Neutrophil (primary cell): ENCODE measurements around the gene ATP13A4.

Experiments
- H3K27ac ChIP-seq: fragments of 200-600 bp; sonication (generic); 2 replicates; pipeline ENCODE4 v1.5.1; 2016; ENCODE audit warnings: mild to moderate bottlenecking, moderate library complexity
- H3K27me3 ChIP-seq: fragments of 200-600 bp; sonication (generic); 2 replicates; pipeline ENCODE4 v1.6.0; 2016; ENCODE audit warnings: mild to moderate bottlenecking
- H3K36me3 ChIP-seq: fragments of 200-600 bp; sonication (generic); 2 replicates; pipeline ENCODE4 v1.5.1; 2017
- H3K4me1 ChIP-seq, 2 experiments: fragments of 200-600 bp in 1 of 2; sonication (generic) in 1 of 2; 1 replicate in 1 of 2; 2 replicates in 1 of 2; pipeline versions ENCODE4 v1.5.1 to v1.6.1; 2013 to 2016; ENCODE audit warnings: low read depth in 1 of 2, low read length in 1 of 2, mild to moderate bottlenecking in 1 of 2, moderate library complexity in 1 of 2; ENCODE audit not compliant: control insufficient read depth in 1 of 2, insufficient read depth in 1 of 2
- H3K4me3 ChIP-seq, 2 experiments: fragments of 200-600 bp in 1 of 2; sonication (generic) in 1 of 2; 1 replicate in 1 of 2; 2 replicates in 1 of 2; pipeline ENCODE4 v1.5.1; 2013 to 2016; ENCODE audit warnings: low read depth in 1 of 2, low read length in 1 of 2, mild to moderate bottlenecking in 1 of 2, moderate library complexity in 1 of 2
- H3K9me3 ChIP-seq: fragments of 200-600 bp; sonication (generic); 2 replicates; pipeline ENCODE4 v1.5.1; 2016
- TF ChIP-seq, protein P1 (sequence below): fragments of 200-600 bp; sonication (generic); IDR thresholded peaks from 2 replicates; pipeline ENCODE4 v1.5.1; 2016; ENCODE audit warnings: antibody characterized with exemption

Gene ATP13A4

DNA sequence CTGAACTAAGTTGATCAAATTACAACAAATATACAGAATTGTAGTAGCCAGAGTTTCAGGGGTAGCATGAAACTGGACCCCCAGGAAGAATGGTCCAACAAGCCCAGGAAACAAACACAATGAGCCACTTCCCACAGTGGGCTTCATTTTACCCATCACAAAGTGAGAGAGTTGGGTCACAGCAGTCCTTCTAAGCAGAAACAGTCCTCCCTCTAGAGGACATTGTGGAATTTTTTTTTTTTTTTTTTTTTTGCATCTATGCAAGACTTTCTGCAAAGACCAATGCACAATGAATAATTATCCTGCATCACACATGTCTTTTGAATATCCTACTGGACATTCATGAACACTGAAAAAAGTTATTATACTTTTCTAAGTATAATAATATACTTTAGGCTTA lies 102.4 kb downstream of the ATP13A4 start:
- no peak overlapping the region for H3K27ac ChIP-seq
- no peaks in the 10 kb centered on the region for H3K9me3 ChIP-seq
- H3K36me3 ChIP-seq, result no peaks in the 10 kb centered on the region
- no peak overlapping the region for H3K4me3 ChIP-seq
- no peaks in the 10 kb centered on the region for H3K4me1 ChIP-seq
- H3K27me3 ChIP-seq, result peaks cover 3% of the 10 kb centered on the region
- TF ChIP-seq, protein P1, sequence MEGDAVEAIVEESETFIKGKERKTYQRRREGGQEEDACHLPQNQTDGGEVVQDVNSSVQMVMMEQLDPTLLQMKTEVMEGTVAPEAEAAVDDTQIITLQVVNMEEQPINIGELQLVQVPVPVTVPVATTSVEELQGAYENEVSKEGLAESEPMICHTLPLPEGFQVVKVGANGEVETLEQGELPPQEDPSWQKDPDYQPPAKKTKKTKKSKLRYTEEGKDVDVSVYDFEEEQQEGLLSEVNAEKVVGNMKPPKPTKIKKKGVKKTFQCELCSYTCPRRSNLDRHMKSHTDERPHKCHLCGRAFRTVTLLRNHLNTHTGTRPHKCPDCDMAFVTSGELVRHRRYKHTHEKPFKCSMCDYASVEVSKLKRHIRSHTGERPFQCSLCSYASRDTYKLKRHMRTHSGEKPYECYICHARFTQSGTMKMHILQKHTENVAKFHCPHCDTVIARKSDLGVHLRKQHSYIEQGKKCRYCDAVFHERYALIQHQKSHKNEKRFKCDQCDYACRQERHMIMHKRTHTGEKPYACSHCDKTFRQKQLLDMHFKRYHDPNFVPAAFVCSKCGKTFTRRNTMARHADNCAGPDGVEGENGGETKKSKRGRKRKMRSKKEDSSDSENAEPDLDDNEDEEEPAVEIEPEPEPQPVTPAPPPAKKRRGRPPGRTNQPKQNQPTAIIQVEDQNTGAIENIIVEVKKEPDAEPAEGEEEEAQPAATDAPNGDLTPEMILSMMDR, result no peak

DNA sequence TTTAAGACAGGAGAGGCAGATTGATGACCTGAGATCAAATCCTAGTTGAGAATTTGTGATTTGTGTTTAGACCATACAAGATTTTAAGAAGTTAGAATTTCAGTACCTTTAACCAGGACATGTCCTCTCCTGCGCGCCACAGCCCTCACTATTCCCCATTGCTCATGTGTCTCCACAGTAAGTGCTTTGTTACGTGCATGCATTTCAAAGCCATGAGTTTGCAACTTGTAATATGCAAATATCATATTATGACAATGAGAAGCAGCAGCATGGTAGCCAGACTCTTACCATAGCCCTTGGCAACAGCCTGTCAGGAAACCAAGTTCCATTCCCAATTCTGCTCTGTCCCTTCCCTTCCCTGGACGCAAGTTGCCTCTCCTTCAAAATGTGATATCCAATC lies 102.8 kb downstream of the ATP13A4 start:
- TF ChIP-seq, protein P1, result no peak
- H3K36me3 ChIP-seq, result no peaks in the 10 kb centered on the region
- no peaks in the 10 kb centered on the region for H3K27me3 ChIP-seq
- no peak overlapping the region for H3K27ac ChIP-seq
- H3K4me1 ChIP-seq, result no peaks in the 10 kb centered on the region
- no peak overlapping the region for H3K4me3 ChIP-seq
- H3K9me3 ChIP-seq, result no peaks in the 10 kb centered on the region

DNA sequence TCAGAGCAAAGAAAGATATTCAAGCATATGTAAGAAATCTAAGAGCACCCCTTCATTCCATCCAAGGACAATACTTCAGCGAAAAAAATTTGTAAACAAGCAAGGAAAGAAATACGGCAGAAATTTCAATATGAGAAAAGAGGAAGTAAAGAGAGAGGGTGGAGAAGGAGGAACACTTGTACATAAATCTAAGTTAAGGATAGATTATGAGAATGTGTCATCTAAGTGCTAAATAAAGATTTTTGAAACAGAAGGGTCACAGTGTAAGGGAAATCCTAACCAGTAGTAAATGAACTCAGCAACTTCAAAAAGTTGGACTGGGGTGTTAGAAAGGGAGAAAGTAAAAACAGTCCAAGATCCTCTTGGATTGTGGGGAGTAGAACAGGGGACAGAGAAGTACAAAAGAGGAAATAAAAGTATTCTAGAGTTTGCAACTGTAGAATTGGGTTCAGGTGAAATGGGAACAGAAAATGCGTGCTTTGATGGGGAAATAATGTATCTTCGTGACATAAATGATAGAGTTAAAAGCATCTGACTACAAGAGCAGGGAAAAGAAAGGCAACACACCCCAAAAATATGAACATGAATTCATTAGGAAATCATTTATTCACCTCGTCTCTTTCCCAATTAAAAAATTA lies 107.6 kb downstream of the ATP13A4 start:
- H3K9me3 ChIP-seq, result no peaks in the 10 kb centered on the region
- H3K27me3 ChIP-seq, result no peaks in the 10 kb centered on the region
- TF ChIP-seq, protein P1, result no peak
- no peaks in the 10 kb centered on the region for H3K36me3 ChIP-seq
- H3K4me3 ChIP-seq, result no peak overlapping the region
- no peak overlapping the region for H3K27ac ChIP-seq
- no peaks in the 10 kb centered on the region for H3K4me1 ChIP-seq

DNA sequence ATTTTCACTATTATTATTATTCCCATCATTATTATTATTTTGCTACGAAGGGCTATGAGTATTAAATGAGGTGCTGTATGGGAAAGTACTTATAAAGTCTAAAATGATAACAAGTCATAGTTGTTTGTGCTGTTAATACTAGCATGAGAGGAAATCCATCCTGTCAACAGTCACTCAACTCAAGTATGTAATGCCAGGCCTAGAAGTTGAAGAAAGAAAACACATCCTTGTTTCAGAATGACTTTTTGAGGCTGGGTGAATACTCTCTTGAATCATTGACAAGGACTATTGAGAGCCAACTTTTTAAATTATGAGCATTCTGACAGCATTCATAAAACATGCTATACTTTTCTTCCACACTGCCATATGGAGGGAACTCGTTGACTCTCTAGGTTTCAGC lies 115.3 kb downstream of the ATP13A4 start:
- Histone ChIP-seq H3K27me3 (no peaks in the 10 kb centered on the region), H3K9me3 (no peaks in the 10 kb centered on the region), H3K36me3 (no peaks in the 10 kb centered on the region), H3K4me1 (no peaks in the 10 kb centered on the region), H3K4me3 (no peak overlapping the region), H3K27ac (no peak overlapping the region)
- TF ChIP-seq, protein P1, result no peak

DNA sequence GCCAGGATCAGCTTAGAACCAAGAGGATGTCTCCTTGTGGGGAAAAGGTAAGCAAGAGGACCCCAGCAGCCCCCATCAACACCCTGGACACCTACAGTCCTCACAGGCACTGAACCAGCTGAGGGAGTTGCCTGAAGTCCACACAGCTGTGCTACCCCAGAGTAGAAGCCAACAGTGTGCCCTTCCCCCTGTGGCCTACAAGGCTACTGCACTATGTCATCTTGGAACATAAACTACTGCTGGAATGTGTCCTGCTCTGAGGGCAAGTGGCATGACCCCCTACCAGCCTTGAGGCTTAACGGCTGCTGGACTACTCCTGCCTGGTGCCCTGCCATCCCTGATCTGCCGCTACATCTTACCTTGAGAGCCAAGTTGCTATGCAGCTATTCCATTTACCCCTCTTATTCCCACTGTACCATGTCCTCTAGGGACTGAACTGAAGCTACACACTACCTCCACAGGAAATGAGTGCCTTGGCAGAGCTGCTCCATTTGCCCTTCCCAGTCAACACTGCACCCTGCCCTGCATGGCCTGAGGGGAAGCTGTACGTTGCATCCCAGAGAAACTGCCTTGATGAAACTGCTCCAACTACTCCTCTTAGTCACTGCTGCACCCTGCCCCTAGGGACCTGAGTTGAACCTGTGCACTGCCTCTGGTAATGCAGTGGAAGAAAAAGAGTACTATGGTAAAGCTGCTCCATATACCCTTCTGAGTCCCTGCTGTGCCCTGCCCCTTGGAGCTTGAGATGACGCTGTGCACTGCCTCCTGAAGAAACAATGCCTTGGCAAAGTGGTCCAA lies 135.9 kb downstream of the ATP13A4 start:
- TF ChIP-seq, protein P1, result no peak

More for the DNA sequence above, 135.9 kb downstream of the ATP13A4 start:
- H3K9me3 ChIP-seq, result peaks cover 5% of the 10 kb centered on the region
- H3K36me3 ChIP-seq, result no peaks in the 10 kb centered on the region
- no peaks in the 10 kb centered on the region for H3K27me3 ChIP-seq
- H3K4me1 ChIP-seq, result no peaks in the 10 kb centered on the region
- H3K27ac ChIP-seq, result no peak overlapping the region
- H3K4me3 ChIP-seq, result no peak overlapping the region
